ENCODE data around the gene AQP7. TPM values are rescaled to one million over a fixed set of nuclear protein-coding genes. Genes with fewer than 3 reads are reported as not detected.

AQP7 gene
- total RNA-seq, 2 donors from 2014 or later: 4.2 to 29.7 TPM

Small RNAs within 50 kb of the gene (small RNA-seq; reads per million reads assigned to genes)
- gene AL356218.2: not detected
- gene RF00019: not detected

Other genes starting within 250 kb of the AQP7 start
- gene B4GALT1, start 235.2 kb downstream of the AQP7 start, total RNA-seq: 10 to 100 TPM; 31.3 to 42.3 TPM
- not detected for gene SPINK4, start 162.4 kb downstream of the AQP7 start, total RNA-seq
- 10 to 100 TPM; 46.5 to 80.2 TPM for gene BAG1, start 137.9 kb downstream of the AQP7 start, total RNA-seq
- 10 to 100 TPM in 1 of 2 donors, 1 to 10 TPM in 1; 4.6 to 20.5 TPM for gene CHMP5, start 137.5 kb downstream of the AQP7 start, total RNA-seq
- gene NFX1, start 112.1 kb downstream of the AQP7 start, total RNA-seq: 10 to 100 TPM; 22.1 to 26.4 TPM
- gene AQP3, start 45.0 kb upstream of the AQP7 start, total RNA-seq: 10 to 100 TPM; 12.5 to 50.3 TPM
- gene NOL6, start 71.4 kb upstream of the AQP7 start, total RNA-seq: 10 to 100 TPM; 14.8 to 23.1 TPM
- 1 to 10 TPM in 1 of 2 donors, not detected in 1; 6.0 TPM for gene ANKRD18B, start 121.7 kb upstream of the AQP7 start, total RNA-seq